Neural progenitor cell (in vitro differentiated cells): ENCODE results near the gene RBM26. TPM values are rescaled to one million over a fixed set of nuclear protein-coding genes. Genes with fewer than 3 reads are reported as not detected.

Experiments used
- DNase-seq: peaks from one replicate; pipeline ENCODE4 v3.0.0-alpha.2; 2016; ENCODE audit warnings: low spot score
- H2AFZ ChIP-seq: fragments of 200-600 bp; sonication (generic); replicated peaks from 2 replicates; pipeline ENCODE4 v1.6.1; 2016; ENCODE audit warnings: antibody characterized with exemption
- H3F3A ChIP-seq: fragments of 200-600 bp; sonication (generic); 2 replicates; pipeline ENCODE4 v1.6.1; 2016; ENCODE audit warnings: antibody characterized with exemption, low read depth
- H3K27ac ChIP-seq: fragments of 200-600 bp; sonication (generic); 2 replicates; pipeline ENCODE4 v1.5.1; 2016; ENCODE audit warnings: mild to moderate bottlenecking
- H3K27me3 ChIP-seq: fragments of 200-600 bp; sonication (generic); 2 replicates; pipeline ENCODE4 v1.6.1; 2016; ENCODE audit warnings: mild to moderate bottlenecking, moderate library complexity
- H3K36me3 ChIP-seq: fragments of 200-600 bp; sonication (generic); 2 replicates; pipeline ENCODE4 v1.5.1; 2016
- H3K4me1 ChIP-seq: fragments of 200-600 bp; sonication (generic); 2 replicates; pipeline ENCODE4 v1.6.1; 2016; ENCODE audit warnings: mixed run types
- H3K4me2 ChIP-seq: fragments of 200-600 bp; sonication (generic); 2 replicates; pipeline ENCODE4 v1.6.1; 2016
- H3K4me3 ChIP-seq: fragments of 200-600 bp; sonication (generic); 2 replicates; pipeline ENCODE4 v1.5.1; 2016
- H3K79me2 ChIP-seq: fragments of 200-600 bp; sonication (generic); 2 replicates; pipeline ENCODE4 v1.6.1; 2016; ENCODE audit warnings: low read depth
- H3K9ac ChIP-seq: fragments of 200-600 bp; sonication (generic); 2 replicates; pipeline ENCODE4 v1.6.1; 2016
- H3K9me3 ChIP-seq: fragments of 200-600 bp; sonication (generic); 2 replicates; pipeline ENCODE4 v1.5.1; 2016; ENCODE audit warnings: low read depth
- H4K20me1 ChIP-seq: fragments of 200-600 bp; sonication (generic); 2 replicates; pipeline ENCODE4 v1.6.1; 2016; ENCODE audit warnings: low read depth
- H3K27ac Mint-ChIP-seq: 3 replicates; pipeline ENCODE4 v1.8.0; 2021; ENCODE audit warnings: mixed read lengths
- H3K27me3 Mint-ChIP-seq: 2 replicates; pipeline ENCODE4 v1.8.0; 2022; ENCODE audit warnings: low read depth, mild to moderate bottlenecking, inconsistent platforms, moderate library complexity, mixed read lengths; ENCODE audit not compliant: insufficient read depth
- H3K36me3 Mint-ChIP-seq: 3 replicates; pipeline ENCODE4 v1.8.0; 2021; ENCODE audit warnings: mixed read lengths
- H3K4me1 Mint-ChIP-seq: 3 replicates; pipeline ENCODE4 v1.8.0; 2021; ENCODE audit warnings: mixed read lengths
- H3K4me3 Mint-ChIP-seq: 3 replicates; pipeline ENCODE4 v1.8.0; 2021; ENCODE audit warnings: mild to moderate bottlenecking, moderate library complexity, mixed read lengths
- H3K9me3 Mint-ChIP-seq: 3 replicates; pipeline ENCODE4 v1.8.0; 2020; ENCODE audit warnings: mixed read lengths
- CTCF ChIP-seq: fragments of 200-600 bp; sonication (generic); IDR thresholded peaks from 2 replicates; pipeline ENCODE4 v1.5.1; 2017; ENCODE audit warnings: antibody characterized with exemption, mild to moderate bottlenecking
- EZH2 ChIP-seq: fragments of 200-600 bp; sonication (generic); IDR thresholded peaks from 2 replicates; pipeline ENCODE4 v1.6.1; 2017; ENCODE audit warnings: antibody characterized with exemption, mild to moderate bottlenecking, moderate library complexity
- EZH2phosphoT487 ChIP-seq: fragments of 200-600 bp; sonication (generic); IDR thresholded peaks from 2 replicates; pipeline ENCODE4 v1.6.1; 2017; ENCODE audit warnings: antibody characterized with exemption
- total RNA-seq: library from RNA; depleted of rRNA; stranded (reverse); fragments of >200 nt; gene quantifications from 2 replicates; pipeline ENCODE4 v1.2.3, GENCODE V29; 2015; ENCODE audit warnings: low replicate concordance

Gene RBM26
- total RNA-seq, 1 donor from 2014 or later = 136 TPM

- H3K36me3 Mint-ChIP-seq = no peaks in the 10 kb centered on the region
- Histone ChIP-seq H3K4me3 (no peak overlapping the region), H3K9ac (no peak overlapping the region), H3K4me2 (no peak overlapping the region), H3K27me3 (peaks cover 23% of the 10 kb centered on the region), H4K20me1 (peaks cover 5% of the 10 kb centered on the region), H3K27ac (no peak overlapping the region), H3K9me3 (no peaks in the 10 kb centered on the region), H3F3A (peaks cover 3% of the 10 kb centered on the region), H3K36me3 (no peaks in the 10 kb centered on the region), H3K4me1 (peaks cover 5% of the 10 kb centered on the region), H2AFZ (no peak overlapping the region), H3K79me2 (no peaks in the 10 kb centered on the region)
- no peak overlapping the region for H3K27ac Mint-ChIP-seq
- no peak for DNase-seq
- H3K4me3 Mint-ChIP-seq = no peak overlapping the region
- H3K4me1 Mint-ChIP-seq = peaks cover 14% of the 10 kb centered on the region
- no peak for TF ChIP-seq EZH2
- TF ChIP-seq EZH2phosphoT487 = no peak
- TF ChIP-seq CTCF = no peak
- peaks cover 4% of the 10 kb centered on the region for H3K27me3 Mint-ChIP-seq
- peaks cover 2% of the 10 kb centered on the region for H3K9me3 Mint-ChIP-seq
These were observed 36.2 kb upstream of the RBM26 start for GRCh38 chr13:79442221-79442620.

- no peaks in the 10 kb centered on the region for H3K9me3 Mint-ChIP-seq
- Histone ChIP-seq H3K79me2 (no peaks in the 10 kb centered on the region), H3K9me3 (no peaks in the 10 kb centered on the region), H2AFZ (no peak overlapping the region), H3K9ac (no peak overlapping the region), H4K20me1 (no peaks in the 10 kb centered on the region), H3K36me3 (no peaks in the 10 kb centered on the region), H3K4me3 (no peak overlapping the region), H3K27me3 (peaks cover 12% of the 10 kb centered on the region), H3K4me2 (no peak overlapping the region), H3F3A (no peaks in the 10 kb centered on the region), H3K4me1 (no peaks in the 10 kb centered on the region), H3K27ac (no peak overlapping the region)
- peaks cover 2% of the 10 kb centered on the region for H3K27me3 Mint-ChIP-seq
- H3K4me3 Mint-ChIP-seq = no peak overlapping the region
- H3K27ac Mint-ChIP-seq = peak overlapping the region; percentile 17
- no peak for TF ChIP-seq EZH2phosphoT487
- no peak for TF ChIP-seq EZH2
- TF ChIP-seq CTCF = no peak
- no peaks in the 10 kb centered on the region for H3K36me3 Mint-ChIP-seq
- peaks cover 5% of the 10 kb centered on the region for H3K4me1 Mint-ChIP-seq
- no peak for DNase-seq
These were observed 35.0 kb upstream of the RBM26 start for GRCh38 chr13:79440958-79441528.

GRCh38 chr13:79439275-79439674, 33.2 kb upstream of the RBM26 start:
- no peak overlapping the region for H3K4me3 ChIP-seq
- no peaks in the 10 kb centered on the region for H3K36me3 ChIP-seq
- no peak overlapping the region for H3K9ac ChIP-seq
- no peak overlapping the region for H3K27ac ChIP-seq
- no peaks in the 10 kb centered on the region for H3K9me3 ChIP-seq
- no peaks in the 10 kb centered on the region for H3F3A ChIP-seq
- Mint-ChIP-seq H3K27ac (no peak overlapping the region), H3K4me3 (no peak overlapping the region), H3K9me3 (no peaks in the 10 kb centered on the region), H3K4me1 (no peaks in the 10 kb centered on the region), H3K27me3 (peaks cover 2% of the 10 kb centered on the region), H3K36me3 (no peaks in the 10 kb centered on the region)
- no peak overlapping the region for H3K4me2 ChIP-seq
- H3K79me2 ChIP-seq = no peaks in the 10 kb centered on the region
- TF ChIP-seq EZH2 = no peak
- no peak for TF ChIP-seq EZH2phosphoT487
- TF ChIP-seq CTCF = no peak
- H3K27me3 ChIP-seq = no peaks in the 10 kb centered on the region
- no peaks in the 10 kb centered on the region for H4K20me1 ChIP-seq
- no peaks in the 10 kb centered on the region for H3K4me1 ChIP-seq
- no peak overlapping the region for H2AFZ ChIP-seq
- no peak for DNase-seq
